HepG2 (cell line): ENCODE results near the gene CEP170. TPM values are rescaled to one million over a fixed set of nuclear protein-coding genes. Genes with fewer than 3 reads are reported as not detected.

Source experiments
- ATAC-seq: fragments of 200-7000 bp; cut with Tn5 transposase; 3 replicates; pipeline ENCODE4 v1.9.1; 2020; ENCODE audit warnings: mild to moderate bottlenecking, moderate library complexity
- BruUV-seq: library from RNA; stranded (reverse); fragments of 400-500 nt; replicated peaks from 2 replicates; lab custom pipeline; 2021; lab: Mats Ljungman, UMichigan
- CTCF ChIA-PET: fragments of 300-600 bp; formaldehyde crosslinking; extraction: SDS; loops from one replicate; lab custom pipeline; 2021; ENCODE audit warnings: low total read pairs, inconsistent platforms, low intra/inter-chr PET ratio; lab: Yijun Ruan, JAX
- POLR2A ChIA-PET: fragments of 350-600 bp; sonication (Branson Sonifier 250); formaldehyde crosslinking; loops from one replicate; lab custom pipeline; 2020; ENCODE audit warnings: antibody characterized with exemption, inconsistent platforms; lab: Yijun Ruan, JAX
- DNase-seq: peaks from one replicate; pipeline ENCODE4 v3.0.0-alpha.2; 2015; ENCODE audit warnings: low spot score
- FAIRE-seq: peaks from 3 replicates; lab custom pipeline; 2011; peaks lifted over from hg19 to GRCh38; lab: Jason Lieb, UNC
- H2AFZ ChIP-seq: one replicate; pipeline ENCODE4 v1.6.1; 2011; ENCODE audit warnings: low read length, inconsistent platforms
- H3K27ac ChIP-seq: fragments of 300-600 bp; 3 replicates; pipeline ENCODE4 v1.8.0; 2011; ENCODE audit warnings: mixed run types, mild to moderate bottlenecking, mixed read lengths, low read length, inconsistent platforms; ENCODE audit not compliant: insufficient read depth; ENCODE audit errors: extremely low read length
- H3K27me3 ChIP-seq, 2 experiments: fragments of 200-600 bp in 1 of 2; 2 replicates in 1 of 2; 3 replicates in 1 of 2; pipeline versions ENCODE4 v1.6.0 to v1.8.0; 2011; ENCODE audit warnings: low read length in 2 of 2, mild to moderate bottlenecking in 2 of 2, moderate library complexity in 2 of 2, inconsistent platforms in 1 of 2; ENCODE audit not compliant: insufficient read depth in 2 of 2, control insufficient read depth in 1 of 2
- H3K36me3 ChIP-seq, 2 experiments: fragments of 200-600 bp in 1 of 2; replicated peaks in 1 of 2; 2 replicates in 1 of 2; 3 replicates in 1 of 2; pipeline versions ENCODE4 v1.5.1 to v1.8.0; 2011; ENCODE audit warnings: low read length in 2 of 2, inconsistent platforms in 1 of 2; ENCODE audit not compliant: insufficient read depth in 2 of 2, control insufficient read depth in 1 of 2
- H3K4me1 ChIP-seq: 2 replicates; pipeline ENCODE4 v1.5.1; 2012; ENCODE audit warnings: low read length, inconsistent platforms; ENCODE audit not compliant: insufficient read depth
- H3K4me2 ChIP-seq: 2 replicates; pipeline ENCODE4 v1.6.0; 2011; ENCODE audit warnings: low read depth, low read length, inconsistent platforms
- H3K4me3 ChIP-seq, 3 experiments: fragments of 200-600 bp in 1 of 3; sonication (generic), shearing (Covaris generic) in 1 of 3; replicated peaks in 1 of 3; 2 replicates each; pipeline ENCODE4 v1.5.1; 2011 to 2016; ENCODE audit warnings: low read length in 3 of 3, inconsistent platforms in 2 of 3, low read depth in 2 of 3, mild to moderate bottlenecking in 2 of 3, control low read depth in 1 of 3, mixed read lengths in 1 of 3; ENCODE audit not compliant: insufficient read depth in 1 of 3
- H3K79me2 ChIP-seq: one replicate; pipeline ENCODE4 v1.6.1; 2011; ENCODE audit warnings: low read length, inconsistent platforms; ENCODE audit not compliant: insufficient read depth
- H3K9ac ChIP-seq: 2 replicates; pipeline ENCODE4 v1.6.0; 2011; ENCODE audit warnings: mild to moderate bottlenecking, low read depth, low read length, inconsistent platforms; ENCODE audit not compliant: insufficient read depth
- H3K9me3 ChIP-seq: 2 replicates; pipeline ENCODE4 v1.5.1; 2012; ENCODE audit warnings: mild to moderate bottlenecking, low read length
- H4K20me1 ChIP-seq: 2 replicates; pipeline ENCODE4 v1.6.0; 2011; ENCODE audit warnings: inconsistent platforms, mild to moderate bottlenecking, low read length, moderate library complexity; ENCODE audit not compliant: insufficient read depth
- DNMT3B ChIP-seq: conservative IDR thresholded peaks from 2 replicates; pipeline ENCODE4 v1.6.1; 2016; ENCODE audit warnings: missing biosample characterization, control low read depth
- SUZ12 ChIP-seq: fragments of 150-350 bp; IDR thresholded peaks from 2 replicates; pipeline ENCODE4 v1.6.1; 2014; ENCODE audit warnings: low read depth, low read length
- TBP ChIP-seq: sonication (generic); formaldehyde crosslinking; IDR thresholded peaks from 2 replicates; pipeline ENCODE4 v1.5.0; 2020; ENCODE audit warnings: missing genetic modification reagents
- ZBTB21 ChIP-seq: sonication (generic); formaldehyde crosslinking; IDR thresholded peaks from 2 replicates; pipeline ENCODE4 v1.4.0; 2020; ENCODE audit warnings: missing genetic modification reagents
- ZFP82 ChIP-seq: sonication (generic); formaldehyde crosslinking; IDR thresholded peaks from 2 replicates; pipeline ENCODE4 v1.5.1; 2020; ENCODE audit warnings: mild to moderate bottlenecking, missing genetic modification reagents, borderline replicate concordance
- ZKSCAN5 ChIP-seq: sonication (generic); formaldehyde crosslinking; IDR thresholded peaks from 2 replicates; pipeline ENCODE4 v1.5.1; 2020; ENCODE audit warnings: mild to moderate bottlenecking, missing genetic modification reagents
- ZNF451 ChIP-seq: sonication (generic); formaldehyde crosslinking; IDR thresholded peaks from 2 replicates; pipeline ENCODE4 v1.5.0; 2020; ENCODE audit warnings: mild to moderate bottlenecking, missing genetic modification reagents
- ZNF468 ChIP-seq: sonication (generic); formaldehyde crosslinking; IDR thresholded peaks from 2 replicates; pipeline ENCODE4 v1.8.0; 2022; ENCODE audit warnings: mild to moderate bottlenecking, moderate library complexity, missing genetic modification reagents
- ZNF557 ChIP-seq: sonication (generic); formaldehyde crosslinking; IDR thresholded peaks from 2 replicates; pipeline ENCODE4 v1.4.0; 2020; ENCODE audit warnings: missing genetic modification reagents
- ZNF577 ChIP-seq: sonication (generic); formaldehyde crosslinking; IDR thresholded peaks from 2 replicates; pipeline ENCODE4 v1.4.0; 2020; ENCODE audit warnings: mild to moderate bottlenecking, low read depth, missing genetic modification reagents, borderline replicate concordance
- ZNF792 ChIP-seq: IDR thresholded peaks from 2 replicates; pipeline ENCODE4 v1.6.1; 2016
- WGBS: methylation state at CpG from one replicate; pipeline ENCODE4 v1.1.6; 2017; ENCODE audit warnings: low lambda C conversion rate; 5-methylcytosine and 5-hydroxymethylcytosine counted together
- in situ Hi-C: cut with HindIII; loops from 2 replicates; pipeline ENCODE4 v1.10.0; 2017; ENCODE audit warnings: low pct_unique_long_range_greater_than_20kb; ENCODE audit not compliant: extremely low pct_ligation_motif_present
- intact Hi-C: fragments of 100-400 bp; cut with micrococcal nuclease; formaldehyde crosslinking; loops from one replicate; pipeline ENCODE4 v1.10.0; 2022; ENCODE audit not compliant: unreplicated experiment
- polyA plus RNA-seq, 8 experiments: library from polyadenylated mRNA; depleted of rRNA in 3 of 8; stranded (reverse) in 7 of 8; unstranded in 1 of 8; fragments of >200 nt; fragmentation: Illumina TruSeq in 4 of 8; extraction: Trizol in 4 of 8; gene quantifications; 2 replicates each; pipeline versions ENCODE4 v1.2.1 to v1.2.3, GENCODE V29; 2011 to 2016; ENCODE audit warnings: low read depth in 4 of 8, missing spikeins in 1 of 8, mixed read lengths in 1 of 8; ENCODE audit not compliant: insufficient read depth in 1 of 8
- total RNA-seq, 5 experiments: library from RNA; depleted of rRNA; stranded (reverse); fragments of >200 nt; fragmentation: Illumina TruSeq; extraction: Trizol; gene quantifications; 2 replicates each; pipeline ENCODE4 v1.2.3, GENCODE V29; 2016; ENCODE audit warnings: low read depth in 1 of 5
- TF ChIP-seq, protein P1 (sequence below): sonication (generic); formaldehyde crosslinking; IDR thresholded peaks from 2 replicates; pipeline ENCODE4 v1.4.0; 2020; ENCODE audit warnings: missing genetic modification reagents
- TF ChIP-seq, protein P2 (sequence below): sonication (generic); formaldehyde crosslinking; IDR thresholded peaks from 2 replicates; pipeline ENCODE4 v1.4.0; 2020; ENCODE audit warnings: missing genetic modification reagents

Gene CEP170
- total and polyA plus RNA-seq, 2 of the 13 experiments (the other 11 are each of a cell fraction or from before 2014, with no cell fraction given), result 23.0 to 28.6 TPM

DNA sequence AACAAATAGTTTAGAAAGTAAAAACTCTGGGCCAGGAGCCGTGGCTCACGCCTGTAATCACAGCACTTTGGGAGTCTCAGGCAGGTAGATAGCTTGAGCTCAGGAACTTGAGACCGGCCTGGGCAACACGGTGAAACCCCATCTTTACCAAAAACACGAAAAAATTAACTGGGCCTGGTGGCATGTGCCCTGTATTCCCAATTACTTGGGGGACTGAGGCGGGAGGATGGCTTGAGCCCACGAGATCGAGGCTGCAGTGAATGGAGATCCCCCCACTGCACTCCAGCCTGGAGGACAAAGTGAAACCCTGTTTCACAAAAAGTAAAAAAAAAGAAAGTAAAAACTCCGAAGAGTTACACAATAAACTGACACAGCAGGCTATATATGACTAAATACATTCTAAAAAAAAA, 10.6 kb downstream of the CEP170 start (continued):
- no peak for TF ChIP-seq ZFP82
- TF ChIP-seq, all 625 proteins: peak for 0

DNA sequence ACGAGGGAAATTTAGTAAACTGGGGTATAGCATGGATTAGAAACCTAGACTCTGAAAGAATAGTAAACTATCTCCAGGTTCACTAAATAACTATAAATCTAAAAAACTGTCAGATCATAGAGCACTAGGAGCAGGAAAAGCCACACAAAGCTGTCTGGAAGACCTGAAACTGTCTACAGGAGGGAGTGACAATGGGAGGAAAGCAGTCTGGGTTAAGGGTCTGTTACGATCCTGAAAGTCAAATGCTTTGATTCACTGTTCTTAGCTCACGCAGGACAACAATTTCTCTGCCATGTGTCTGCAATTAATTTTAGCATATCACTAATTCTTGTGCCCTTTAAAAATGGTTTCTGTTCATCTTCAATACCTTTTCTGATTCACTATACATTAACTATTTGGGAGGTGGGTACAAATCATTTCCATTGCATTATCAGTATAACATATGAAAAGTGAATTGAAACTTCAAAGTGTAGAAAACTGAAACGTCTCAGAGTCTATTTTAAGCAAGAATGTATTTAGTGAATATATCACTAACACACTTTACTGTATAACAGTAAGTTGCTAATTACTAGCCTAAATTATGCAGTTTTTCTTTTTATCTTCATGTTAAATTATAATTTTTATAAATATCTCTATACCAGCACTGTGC, 18.4 kb downstream of the CEP170 start:
- in situ Hi-C loops (no loop called here), intact Hi-C loops (no loop called here)
- Histone ChIP-seq H3K4me3 (no peak overlapping the region), H3K4me2 (no peak overlapping the region), H3K36me3 (0 out of 5 replicates have a peak, but pooled peaks cover 0 to 5% of the 10 kb centered on the region in 2 experiments), H3K9ac (no peak overlapping the region), H4K20me1 (no peaks in the 10 kb centered on the region), H3K27me3 (no peaks in the 10 kb centered on the region), H3K79me2 (peaks cover 61% of the 10 kb centered on the region), H3K27ac (no peak overlapping the region), H3K9me3 (peaks cover 5% of the 10 kb centered on the region), H3K4me1 (peaks cover 12% of the 10 kb centered on the region; the same call in 1 of the 2 replicates), H2AFZ (no peak overlapping the region)
- ATAC-seq, result no peak
- ChIA-PET CTCF (no interaction called here), POLR2A (no interaction called here)
- BruUV-seq, result no TSS peak
- no peak for DNase-seq
- TF ChIP-seq SUZ12, result no peak
- TF ChIP-seq ZNF468, result no peak
- no peak for FAIRE-seq
- WGBS, result 97% methylated on average over 4 of the region's 4 CpGs

DNA sequence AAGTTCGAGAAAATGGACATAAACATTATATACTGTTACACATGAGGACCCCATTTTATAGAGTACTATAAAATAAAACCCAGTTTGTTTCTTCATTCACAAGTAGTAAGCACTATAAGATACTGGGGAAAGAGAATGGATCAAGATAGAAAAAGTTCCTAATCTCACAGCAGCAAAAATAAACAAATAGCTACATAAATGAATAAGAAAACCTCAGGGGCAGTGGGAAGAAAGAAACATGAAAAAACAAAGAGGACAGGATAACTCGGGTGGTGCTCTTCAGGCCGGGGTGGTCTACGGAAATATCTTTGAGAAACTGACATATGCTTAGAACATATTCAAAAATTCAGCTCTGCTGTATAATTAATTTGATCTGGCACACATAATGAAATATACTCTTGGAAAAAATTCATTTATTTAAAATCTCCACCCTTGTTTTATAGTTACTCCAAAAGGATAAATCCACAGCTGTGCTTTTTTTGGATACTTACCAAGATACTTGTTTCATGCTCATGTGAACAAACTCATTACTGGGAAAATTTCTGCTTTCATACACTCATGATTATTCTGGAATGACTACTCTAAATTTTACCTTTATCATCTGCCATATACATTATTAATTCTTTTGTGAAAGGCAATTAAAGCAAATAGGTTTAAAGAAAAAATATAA, 20.0 kb downstream of the CEP170 start:
- H3K9ac ChIP-seq, result no peak overlapping the region
- ATAC-seq, result no peak
- H3K4me1 ChIP-seq, result peaks cover 12% of the 10 kb centered on the region; the same call in 1 of the 2 replicates
- no peaks in the 10 kb centered on the region for H4K20me1 ChIP-seq
- FAIRE-seq, result no peak
- no peak overlapping the region for H2AFZ ChIP-seq
- H3K4me3 ChIP-seq, result no peak overlapping the region
- CTCF ChIA-PET, result no interaction called here
- BruUV-seq, result no TSS peak
- no peak overlapping the region for H3K27ac ChIP-seq
- no peaks in the 10 kb centered on the region for H3K27me3 ChIP-seq
- in situ Hi-C loops (no loop called here), intact Hi-C loops (no loop called here)
- H3K79me2 ChIP-seq, result peaks cover 63% of the 10 kb centered on the region
- no peak for DNase-seq
- WGBS, result 97% methylated on average over 4 of the region's 4 CpGs
- H3K36me3 ChIP-seq, result 0 out of 5 replicates have a peak, but pooled peaks cover 0 to 7% of the 10 kb centered on the region in 2 experiments
- H3K4me2 ChIP-seq, result no peak overlapping the region
- POLR2A ChIA-PET, result no interaction called here
- H3K9me3 ChIP-seq, result peaks cover 21% of the 10 kb centered on the region
- TF ChIP-seq, protein P1, sequence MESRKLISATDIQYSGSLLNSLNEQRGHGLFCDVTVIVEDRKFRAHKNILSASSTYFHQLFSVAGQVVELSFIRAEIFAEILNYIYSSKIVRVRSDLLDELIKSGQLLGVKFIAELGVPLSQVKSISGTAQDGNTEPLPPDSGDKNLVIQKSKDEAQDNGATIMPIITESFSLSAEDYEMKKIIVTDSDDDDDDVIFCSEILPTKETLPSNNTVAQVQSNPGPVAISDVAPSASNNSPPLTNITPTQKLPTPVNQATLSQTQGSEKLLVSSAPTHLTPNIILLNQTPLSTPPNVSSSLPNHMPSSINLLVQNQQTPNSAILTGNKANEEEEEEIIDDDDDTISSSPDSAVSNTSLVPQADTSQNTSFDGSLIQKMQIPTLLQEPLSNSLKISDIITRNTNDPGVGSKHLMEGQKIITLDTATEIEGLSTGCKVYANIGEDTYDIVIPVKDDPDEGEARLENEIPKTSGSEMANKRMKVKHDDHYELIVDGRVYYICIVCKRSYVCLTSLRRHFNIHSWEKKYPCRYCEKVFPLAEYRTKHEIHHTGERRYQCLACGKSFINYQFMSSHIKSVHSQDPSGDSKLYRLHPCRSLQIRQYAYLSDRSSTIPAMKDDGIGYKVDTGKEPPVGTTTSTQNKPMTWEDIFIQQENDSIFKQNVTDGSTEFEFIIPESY (CRISPR knock-in tag), result no peak
- no peak for TF ChIP-seq ZNF557 (CRISPR knock-in tag)
- TF ChIP-seq, protein P2, sequence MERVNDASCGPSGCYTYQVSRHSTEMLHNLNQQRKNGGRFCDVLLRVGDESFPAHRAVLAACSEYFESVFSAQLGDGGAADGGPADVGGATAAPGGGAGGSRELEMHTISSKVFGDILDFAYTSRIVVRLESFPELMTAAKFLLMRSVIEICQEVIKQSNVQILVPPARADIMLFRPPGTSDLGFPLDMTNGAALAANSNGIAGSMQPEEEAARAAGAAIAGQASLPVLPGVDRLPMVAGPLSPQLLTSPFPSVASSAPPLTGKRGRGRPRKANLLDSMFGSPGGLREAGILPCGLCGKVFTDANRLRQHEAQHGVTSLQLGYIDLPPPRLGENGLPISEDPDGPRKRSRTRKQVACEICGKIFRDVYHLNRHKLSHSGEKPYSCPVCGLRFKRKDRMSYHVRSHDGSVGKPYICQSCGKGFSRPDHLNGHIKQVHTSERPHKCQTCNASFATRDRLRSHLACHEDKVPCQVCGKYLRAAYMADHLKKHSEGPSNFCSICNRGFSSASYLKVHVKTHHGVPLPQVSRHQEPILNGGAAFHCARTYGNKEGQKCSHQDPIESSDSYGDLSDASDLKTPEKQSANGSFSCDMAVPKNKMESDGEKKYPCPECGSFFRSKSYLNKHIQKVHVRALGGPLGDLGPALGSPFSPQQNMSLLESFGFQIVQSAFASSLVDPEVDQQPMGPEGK (CRISPR knock-in tag), result no peak
- TF ChIP-seq ZKSCAN5 (CRISPR knock-in tag), result no peak
- no peak for TF ChIP-seq ZNF577
- TF ChIP-seq TBP, result no peak
- TF ChIP-seq DNMT3B (CRISPR knock-in tag), result no peak
- TF ChIP-seq ZBTB21 (CRISPR knock-in tag), result no peak
- TF ChIP-seq ZNF792, result no peak
- no peak for TF ChIP-seq ZNF451
